ENCODE data around the gene THEMIS.
"Not testable (repeated sequence)": the region's sequence is repeated elsewhere in the genome, so short reads cannot be mapped to it uniquely, and the experiment has no call there.

The THEMIS gene

GRCh38 chr6:127793396-127793795 lies 107.5 kb downstream of the THEMIS start:
- DNase-seq = no peak

- DNase-seq = no peak
Measured at GRCh38 chr6:127792616-127793015, 108.2 kb downstream of the THEMIS start.

GRCh38 chr6:127791779-127792528 lies 108.9 kb downstream of the THEMIS start:
- no peak for DNase-seq

- no peak for DNase-seq
Measured at GRCh38 chr6:127790571-127790970, 110.3 kb downstream of the THEMIS start.

GRCh38 chr6:127786109-127786508 lies 114.7 kb downstream of the THEMIS start:
- no peak for DNase-seq

- no peak for DNase-seq
Measured at GRCh38 chr6:127784468-127784867, 116.4 kb downstream of the THEMIS start.

- not testable (repeated sequence) for DNase-seq
Measured at GRCh38 chr6:127781636-127782272, 119.1 kb downstream of the THEMIS start.

- no peak for DNase-seq
Measured at GRCh38 chr6:127776320-127776719, 124.5 kb downstream of the THEMIS start.

GRCh38 chr6:127775371-127775770 lies 125.5 kb downstream of the THEMIS start:
- DNase-seq = no peak

- no peak for DNase-seq
Measured at GRCh38 chr6:127768745-127769144, 132.1 kb downstream of the THEMIS start.

- DNase-seq = no peak
Measured at GRCh38 chr6:127768223-127768622, 132.6 kb downstream of the THEMIS start.

- no peak for DNase-seq
Measured at GRCh38 chr6:127765949-127766348, 134.9 kb downstream of the THEMIS start.

GRCh38 chr6:127762284-127762683 lies 138.6 kb downstream of the THEMIS start:
- no peak for DNase-seq

GRCh38 chr6:127761084-127761483 lies 139.8 kb downstream of the THEMIS start:
- no peak for DNase-seq

GRCh38 chr6:127749095-127749494 lies 151.8 kb downstream of the THEMIS start:
- DNase-seq = no peak

- no peak for DNase-seq
Measured at GRCh38 chr6:127748290-127748689, 152.6 kb downstream of the THEMIS start.

GRCh38 chr6:127738423-127738822 lies 162.4 kb downstream of the THEMIS start:
- DNase-seq = no peak

- DNase-seq = no peak
Measured at GRCh38 chr6:127737768-127738167, 163.1 kb downstream of the THEMIS start.

- DNase-seq = peak; percentile 79
Measured at GRCh38 chr6:127737009-127737486, 163.8 kb downstream of the THEMIS start.

- no peak for DNase-seq
Measured at GRCh38 chr6:127732927-127733326, 167.9 kb downstream of the THEMIS start.

GRCh38 chr6:127727260-127727953 lies 173.5 kb downstream of the THEMIS start:
- DNase-seq = no peak

- no peak for DNase-seq
Measured at GRCh38 chr6:127725821-127726220, 175.0 kb downstream of the THEMIS start.

GRCh38 chr6:127718694-127719093 lies 182.2 kb downstream of the THEMIS start:
- no peak for DNase-seq

- no peak for DNase-seq
Measured at GRCh38 chr6:127717384-127717783, 183.5 kb downstream of the THEMIS start.
